OCI-LY7 (cell line): ENCODE results near the gene DNASE1L3. TPM values are rescaled to one million over a fixed set of nuclear protein-coding genes. Genes with fewer than 3 reads are reported as not detected.
"Not testable (repeated sequence)": the region's sequence is repeated elsewhere in the genome, so short reads cannot be mapped to it uniquely, and the experiment has no call there.

Source experiments
- BruUV-seq: library from RNA; stranded (reverse); fragments of 400-500 nt; replicated peaks from 2 replicates; lab custom pipeline; 2021; lab: Mats Ljungman, UMichigan
- CTCF ChIA-PET: fragments of 300-600 bp; sonication (Branson Sonifier 250); formaldehyde crosslinking; loops from one replicate; lab custom pipeline; 2022; ENCODE audit warnings: antibody characterized with exemption; ENCODE audit not compliant: unreplicated experiment; lab: Charles Lee
- POLR2A ChIA-PET: fragments of 300-600 bp; sonication (Branson Sonifier 250); formaldehyde crosslinking; loops from one replicate; lab custom pipeline; 2022; ENCODE audit warnings: antibody characterized with exemption; lab: Charles Lee
- DNase-seq: peaks from one replicate; pipeline ENCODE4 v3.0.0-alpha.2; 2015; ENCODE audit warnings: low spot score
- H2AFZ ChIP-seq: fragments of 200-600 bp; sonication (generic), shearing (Covaris generic); 2 replicates; pipeline ENCODE4 v1.6.1; 2014; ENCODE audit warnings: mild to moderate bottlenecking, antibody characterized with exemption, low read length, moderate library complexity
- H3K27ac ChIP-seq: fragments of 200-600 bp; sonication (generic); 2 replicates; pipeline ENCODE4 v1.5.1; 2014; ENCODE audit warnings: mixed run types, low read depth, mild to moderate bottlenecking, moderate library complexity, low read length, inconsistent platforms; ENCODE audit not compliant: poor library complexity, severe bottlenecking
- H3K36me3 ChIP-seq: fragments of 200-600 bp; sonication (generic); 2 replicates; pipeline ENCODE4 v1.6.1; 2014; ENCODE audit warnings: mild to moderate bottlenecking, antibody characterized with exemption, low read length, moderate library complexity, mixed read lengths; ENCODE audit not compliant: insufficient read depth
- H3K4me1 ChIP-seq: fragments of 200-600 bp; sonication (generic); 2 replicates; pipeline ENCODE4 v1.5.1; 2014; ENCODE audit warnings: mild to moderate bottlenecking, low read length; ENCODE audit not compliant: insufficient read depth, poor library complexity, severe bottlenecking
- H3K4me2 ChIP-seq: fragments of 200-600 bp; sonication (generic); 2 replicates; pipeline ENCODE4 v1.6.1; 2014; ENCODE audit warnings: mild to moderate bottlenecking, low read length
- H3K4me3 ChIP-seq: fragments of 200-600 bp; sonication (generic); 2 replicates; pipeline ENCODE4 v1.5.1; 2014; ENCODE audit warnings: mild to moderate bottlenecking, low read depth, low read length; ENCODE audit not compliant: poor library complexity, severe bottlenecking
- H3K79me2 ChIP-seq: fragments of 200-600 bp; sonication (generic); 2 replicates; pipeline ENCODE4 v1.6.1; 2016; ENCODE audit warnings: low read depth, mild to moderate bottlenecking, low read length, moderate library complexity, mixed read lengths; ENCODE audit not compliant: insufficient read depth
- H3K9me2 ChIP-seq: fragments of 200-600 bp; sonication (generic); 2 replicates; pipeline ENCODE4 v1.6.1; 2016; ENCODE audit warnings: mild to moderate bottlenecking, low read length, mixed read lengths; ENCODE audit not compliant: insufficient read depth
- H3K9me3 ChIP-seq: fragments of 200-600 bp; sonication (generic); 2 replicates; pipeline ENCODE4 v1.6.1; 2014; ENCODE audit warnings: mild to moderate bottlenecking, mixed run types, low read length, mixed read lengths
- H4K20me1 ChIP-seq: fragments of 200-600 bp; sonication (generic); 2 replicates; pipeline ENCODE4 v1.6.1; 2014; ENCODE audit warnings: mild to moderate bottlenecking, antibody characterized with exemption, low read length, moderate library complexity, mixed read lengths; ENCODE audit not compliant: insufficient read depth
- CTCF ChIP-seq: fragments of 200-600 bp; sonication (generic); conservative IDR thresholded peaks from 2 replicates; pipeline ENCODE4 v1.5.1; 2014; ENCODE audit warnings: mild to moderate bottlenecking, antibody characterized with exemption, low read length, moderate library complexity, mixed read lengths
- EZH2phosphoT487 ChIP-seq: fragments of 200-600 bp; sonication (generic); IDR thresholded peaks from 2 replicates; pipeline ENCODE4 v1.6.1; 2018; ENCODE audit warnings: low read depth, borderline replicate concordance, mild to moderate bottlenecking, mixed run types, antibody characterized with exemption, low read length, moderate library complexity, mixed read lengths
- intact Hi-C: fragments of 100-400 bp; cut with micrococcal nuclease; formaldehyde crosslinking; loops from one replicate; pipeline ENCODE4 v1.10.0; 2022; ENCODE audit not compliant: unreplicated experiment
- total RNA-seq, 2 experiments: library from RNA; depleted of rRNA in 1 of 2; stranded (reverse); fragments of >200 nt in 1 of 2; shearing (Covaris generic) in 1 of 2; gene quantifications; 2 replicates each; pipeline ENCODE4 v1.2.3, GENCODE V29; 2014 to 2022

Gene DNASE1L3
- total RNA-seq, 2 experiments from 2014 or later, result 1.3 TPM; not detected in 1

- DNase-seq, result no peak
- Histone ChIP-seq H3K9me3 (no peaks in the 10 kb centered on the region), H3K4me3 (no peak overlapping the region), H3K9me2 (no peaks in the 10 kb centered on the region), H4K20me1 (no peaks in the 10 kb centered on the region), H3K79me2 (no peaks in the 10 kb centered on the region), H3K4me2 (no peak overlapping the region), H3K4me1 (peaks cover 13% of the 10 kb centered on the region), H3K27ac (no peak overlapping the region), H2AFZ (no peak overlapping the region), H3K36me3 (no peaks in the 10 kb centered on the region)
- intact Hi-C loops, result no loop called here
- ChIA-PET POLR2A (no interaction called here), CTCF (no interaction called here)
- no TSS peak for BruUV-seq
- TF ChIP-seq EZH2phosphoT487 (no peak), CTCF (no peak)
Measured at GRCh38 chr3:58231666-58232065, 20.9 kb upstream of the DNASE1L3 start.

- POLR2A ChIA-PET, result interaction anchor here (0.7 to 1.5 kb wide), 3 partner anchors 13 to 248 kb away, joined by 3 to 4 read pairs (median 4); no protein-coding TSS in a partner anchor
- H3K79me2 ChIP-seq, result no peaks in the 10 kb centered on the region
- H3K4me1 ChIP-seq, result peaks cover 8% of the 10 kb centered on the region
- H2AFZ ChIP-seq, result no peak overlapping the region
- no peak for TF ChIP-seq CTCF
- no peak for TF ChIP-seq EZH2phosphoT487
- H3K4me3 ChIP-seq, result no peak overlapping the region
- CTCF ChIA-PET, result no interaction called here
- H3K9me3 ChIP-seq, result no peaks in the 10 kb centered on the region
- intact Hi-C loops, result no loop called here
- DNase-seq, result no peak
- H3K27ac ChIP-seq, result no peak overlapping the region
- no peaks in the 10 kb centered on the region for H3K9me2 ChIP-seq
- no TSS peak for BruUV-seq
- H3K4me2 ChIP-seq, result no peak overlapping the region
- no peaks in the 10 kb centered on the region for H4K20me1 ChIP-seq
- no peaks in the 10 kb centered on the region for H3K36me3 ChIP-seq
Measured at GRCh38 chr3:58230876-58231552, 20.2 kb upstream of the DNASE1L3 start.

- H3K4me2 ChIP-seq, H3K9me3 ChIP-seq, H2AFZ ChIP-seq, H4K20me1 ChIP-seq, H3K9me2 ChIP-seq, CTCF ChIA-PET, H3K79me2 ChIP-seq, H3K4me3 ChIP-seq, DNase-seq, H3K4me1 ChIP-seq, intact Hi-C loops, H3K36me3 ChIP-seq, H3K27ac ChIP-seq, BruUV-seq: not testable (repeated sequence)
- POLR2A ChIA-PET, result interaction anchor here (0.6 kb wide), 1 partner anchor 992 kb away, joined by 5 read pairs; no protein-coding TSS in a partner anchor
Measured at GRCh38 chr3:58227933-58228332, 17.2 kb upstream of the DNASE1L3 start.
